ENCODE measurements around the gene FXYD3. TPM values are rescaled to one million over a fixed set of nuclear protein-coding genes. Genes with fewer than 3 reads are reported as not detected.

The FXYD3 gene
- total and polyA plus RNA-seq, 2 experiments from 2014 or later, result 0.81 TPM; not detected in 1

DNA sequence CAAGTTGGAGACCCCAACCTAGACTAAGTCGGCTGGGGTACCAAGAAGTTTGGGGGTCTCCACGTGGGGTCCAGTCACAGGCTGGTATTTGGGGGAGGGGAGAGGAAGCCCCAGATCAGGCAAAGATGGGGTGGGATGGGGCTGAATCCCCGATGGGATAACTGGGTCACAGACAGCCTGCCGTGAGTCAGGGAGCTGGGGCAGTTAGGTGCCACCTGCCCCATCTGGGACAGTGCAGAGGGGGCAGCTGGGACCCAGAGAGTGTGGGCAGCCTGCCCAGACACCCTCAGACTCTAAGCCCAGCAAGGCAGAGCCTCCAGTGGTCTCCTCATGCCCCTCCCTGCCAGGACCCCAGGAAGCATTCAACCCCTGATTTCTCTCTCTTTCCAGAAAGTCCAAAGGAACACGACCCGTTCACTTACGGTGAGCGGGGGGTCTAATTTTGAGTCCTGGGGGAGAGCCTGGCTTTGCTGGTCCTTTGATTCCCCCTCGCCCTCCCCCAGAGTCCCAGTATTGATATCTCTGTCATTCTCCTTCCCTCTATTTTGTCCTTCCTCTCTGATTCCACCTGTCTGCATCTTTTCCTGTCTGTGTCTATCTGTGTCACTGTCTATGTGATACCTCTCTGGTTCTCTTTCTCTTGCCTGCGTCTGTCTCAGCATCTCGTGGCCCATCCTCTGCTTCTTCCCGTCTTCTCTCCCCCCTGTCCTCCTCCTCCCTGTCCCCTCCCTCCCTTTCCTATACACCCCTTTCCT is 24.8 kb downstream of the FXYD3 start (continued):
- TF ChIP-seq ZNF462 (CRISPR knock-in tag; IDR thresholded peaks at IDR 0.05) (no peak), JUNB (IDR thresholded peaks at IDR 0.05; ENCODE audit: unreplicated experiment) (no peak), EZH2phosphoT487 (IDR thresholded peaks at IDR 0.05; ENCODE audit: unreplicated experiment) (no peak), ZNF331 (CRISPR knock-in tag; IDR thresholded peaks at IDR 0.05; ENCODE audit: low read depth) (no peak), EZH2 (IDR thresholded peaks at IDR 0.05; ENCODE audit: low read depth, unreplicated experiment) (no peak)
- TF ChIP-seq, protein P1, sequence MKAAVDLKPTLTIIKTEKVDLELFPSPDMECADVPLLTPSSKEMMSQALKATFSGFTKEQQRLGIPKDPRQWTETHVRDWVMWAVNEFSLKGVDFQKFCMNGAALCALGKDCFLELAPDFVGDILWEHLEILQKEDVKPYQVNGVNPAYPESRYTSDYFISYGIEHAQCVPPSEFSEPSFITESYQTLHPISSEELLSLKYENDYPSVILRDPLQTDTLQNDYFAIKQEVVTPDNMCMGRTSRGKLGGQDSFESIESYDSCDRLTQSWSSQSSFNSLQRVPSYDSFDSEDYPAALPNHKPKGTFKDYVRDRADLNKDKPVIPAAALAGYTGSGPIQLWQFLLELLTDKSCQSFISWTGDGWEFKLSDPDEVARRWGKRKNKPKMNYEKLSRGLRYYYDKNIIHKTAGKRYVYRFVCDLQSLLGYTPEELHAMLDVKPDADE (IDR thresholded peaks at IDR 0.05), result no peak

All from GM23338 (cell line).